ENCODE measurements around the gene IQSEC1. TPM values are rescaled to one million over a fixed set of nuclear protein-coding genes. Genes with fewer than 3 reads are reported as not detected.

The IQSEC1 gene
- total RNA-seq, 1 donor from 2014 or later: 59.7 TPM

DNA sequence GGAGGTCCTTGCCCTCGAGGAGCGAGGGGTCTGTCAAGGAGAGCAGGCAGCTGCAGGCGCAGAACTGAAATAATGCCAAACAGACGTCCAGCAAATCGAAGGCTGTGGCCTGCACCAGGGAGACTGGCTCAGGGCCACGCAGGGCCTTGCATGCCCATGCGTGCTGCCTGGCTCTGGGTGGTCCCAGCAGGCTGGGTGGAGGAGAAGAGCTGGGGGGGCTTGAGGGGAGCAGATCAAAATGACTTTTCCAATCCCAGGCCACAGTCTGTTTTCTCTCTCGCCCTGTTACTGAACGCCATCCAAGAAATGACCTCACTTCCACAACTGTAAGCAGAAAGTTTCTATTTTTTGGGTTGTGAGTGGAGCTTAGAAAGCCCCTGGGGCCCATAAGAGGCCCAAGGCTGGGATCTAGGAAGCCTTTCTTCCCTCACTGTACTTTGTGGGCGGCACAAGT is 134.9 kb downstream of the IQSEC1 start:
- DNase-seq (ENCODE audit: low spot score): no peak
- intact Hi-C loops (cut with DNase I): no loop called here

DNA sequence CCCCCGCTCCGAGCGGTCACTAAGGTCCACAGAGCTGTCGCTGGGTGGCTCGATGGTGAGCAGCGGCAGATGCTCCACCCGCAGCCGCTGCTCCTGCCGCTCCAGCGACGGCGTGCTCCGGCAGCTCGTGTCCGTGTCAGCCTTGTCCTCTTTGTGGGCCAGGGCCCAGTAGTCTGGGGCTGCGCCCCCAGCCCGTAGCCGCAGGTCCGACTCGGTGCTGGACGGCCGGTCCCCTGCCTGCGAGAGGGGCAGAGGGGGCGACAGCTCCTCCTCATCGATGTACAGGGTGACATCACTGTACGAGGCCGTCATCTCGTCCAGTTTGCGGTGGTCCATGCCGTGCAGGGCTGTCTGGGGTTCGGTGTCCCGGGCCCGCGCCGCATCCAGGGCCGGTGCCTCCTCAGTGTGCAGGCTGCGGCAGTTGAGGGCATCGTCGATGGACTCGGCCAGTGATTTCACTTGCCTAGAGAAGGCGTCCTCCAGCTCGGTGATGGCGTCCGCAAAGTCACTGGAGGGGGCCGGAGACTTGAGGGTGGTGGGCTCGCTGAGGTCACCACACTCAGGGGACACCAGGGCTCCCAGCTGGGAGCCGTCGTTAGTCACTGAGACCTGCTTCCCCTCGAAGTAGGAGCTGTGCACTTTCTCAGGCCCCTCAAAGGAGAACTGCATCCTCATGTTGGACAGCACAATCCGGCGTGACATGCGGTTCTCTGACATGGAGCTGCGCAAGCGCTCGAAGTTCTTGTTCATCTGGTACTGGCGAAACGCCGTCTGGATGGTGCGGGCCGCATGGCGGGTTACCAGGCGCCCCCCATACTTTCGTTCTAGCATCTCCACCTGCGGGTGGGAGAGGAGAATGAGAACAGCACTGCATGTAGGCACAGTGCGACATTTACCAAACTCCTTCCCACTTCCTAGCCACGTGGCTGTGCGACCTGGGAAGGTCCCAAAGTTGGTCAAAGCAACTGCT is 137.1 kb downstream of the IQSEC1 start:
- DNase-seq (ENCODE audit: low spot score): no peak
- intact Hi-C loops (cut with DNase I): loop anchor here (2.0 kb wide), 1 partner anchor 31 kb away; no protein-coding TSS in a partner anchor

DNA sequence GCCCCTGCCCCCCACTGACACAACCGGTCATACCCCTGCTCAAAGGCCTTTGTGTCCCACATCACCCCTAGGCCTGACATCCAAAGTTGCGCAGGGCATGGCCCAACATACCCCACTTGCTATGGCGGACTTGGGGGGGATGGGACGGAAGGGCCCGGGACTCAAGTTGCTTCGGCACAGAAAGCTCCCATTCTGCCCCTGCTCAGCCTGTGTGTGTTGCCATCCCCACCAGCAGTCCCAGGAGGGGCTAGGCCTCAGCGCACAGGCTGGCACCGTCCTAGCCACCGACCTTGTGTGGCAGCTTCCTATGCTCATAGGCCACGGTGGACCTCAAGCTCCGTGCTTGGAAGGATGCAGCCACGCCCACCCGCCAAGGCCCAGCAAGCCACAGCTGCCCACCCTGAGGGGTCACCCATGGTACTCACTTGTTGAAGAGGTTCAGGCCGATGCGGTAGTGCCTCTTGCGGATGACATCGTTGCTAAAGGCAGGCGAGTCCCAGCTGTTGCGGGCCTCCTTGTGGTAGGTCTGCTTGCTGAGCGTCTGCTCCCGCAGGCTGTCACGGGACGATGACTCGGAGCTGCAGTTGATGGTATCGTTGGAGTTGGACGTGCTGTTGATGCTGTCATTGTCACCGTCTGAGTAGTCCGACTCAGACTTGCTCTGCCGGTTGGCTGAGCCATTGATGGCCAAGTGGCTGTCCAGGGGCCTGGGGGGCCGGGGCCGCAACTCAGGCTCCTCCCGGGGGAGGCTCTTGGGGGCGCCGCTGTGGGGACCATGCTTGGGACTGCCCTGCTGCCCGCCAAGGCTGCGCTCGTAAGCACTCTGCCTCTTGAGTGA is 138.0 kb downstream of the IQSEC1 start:
- no peak for DNase-seq (ENCODE audit: low spot score)
- intact Hi-C loops (cut with DNase I): loop anchor here (2.0 kb wide), 1 partner anchor 32 kb away; no protein-coding TSS in a partner anchor

- intact Hi-C loops (cut with DNase I): loop anchor here (2.0 kb wide), 1 partner anchor 32 kb away; no protein-coding TSS in a partner anchor
- DNase-seq (ENCODE audit: low spot score): peak; percentile 83
Observed at GRCh38 chr3:12934431-12934830, 138.8 kb downstream of the IQSEC1 start.

- no peak for DNase-seq (ENCODE audit: low spot score)
- intact Hi-C loops (cut with DNase I): loop anchor here (2.0 kb wide), 1 partner anchor 33 kb away; no protein-coding TSS in a partner anchor
Observed at GRCh38 chr3:12933901-12934300, 139.3 kb downstream of the IQSEC1 start.

DNA sequence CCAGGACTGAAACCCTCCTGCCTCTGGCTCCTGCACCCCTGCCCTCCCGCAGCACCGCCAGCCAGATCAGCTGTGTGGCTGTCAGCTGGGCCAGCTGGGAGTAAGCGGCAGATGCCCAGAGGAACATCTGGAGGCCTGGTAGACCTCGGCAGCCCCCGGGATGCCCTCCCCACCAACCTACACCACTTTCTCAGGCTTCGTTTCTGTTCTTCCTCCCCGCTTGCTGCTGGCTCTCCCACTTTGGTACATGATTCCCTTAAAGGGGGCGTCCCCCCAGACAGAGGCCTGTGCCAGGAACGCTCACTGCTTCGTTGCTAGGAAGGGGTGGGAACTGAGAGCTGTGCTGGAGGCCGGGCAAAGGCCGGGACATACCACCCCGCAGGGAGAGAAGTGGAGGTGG is 140.5 kb downstream of the IQSEC1 start:
- DNase-seq (ENCODE audit: low spot score): no peak
- intact Hi-C loops (cut with DNase I): no loop called here

DNA sequence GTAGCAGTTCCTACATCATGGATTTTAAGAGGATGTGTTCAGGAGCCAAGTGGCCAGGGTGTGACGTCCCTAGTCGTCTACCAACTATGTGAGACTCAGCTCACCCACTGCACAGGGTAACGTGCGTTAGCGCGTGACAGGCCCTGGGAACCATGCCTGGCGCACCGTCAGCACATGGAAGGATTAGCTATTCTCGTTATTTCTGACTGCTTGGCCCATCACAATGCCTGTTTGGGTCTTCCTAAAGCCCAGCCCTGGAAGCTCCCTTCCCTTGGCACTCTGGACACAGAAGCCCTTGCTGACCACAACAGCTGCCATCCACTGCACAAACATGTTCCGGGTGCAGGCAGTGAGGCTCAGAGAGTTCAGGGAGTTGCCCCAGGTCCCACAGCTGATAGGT is 140.9 kb downstream of the IQSEC1 start:
- peak; percentile 84 for DNase-seq (ENCODE audit: low spot score)
- intact Hi-C loops (cut with DNase I): no loop called here

- peak; percentile 88 for DNase-seq (ENCODE audit: low spot score)
Observed at GRCh38 chr3:12931273-12931905, 141.8 kb downstream of the IQSEC1 start.

DNA sequence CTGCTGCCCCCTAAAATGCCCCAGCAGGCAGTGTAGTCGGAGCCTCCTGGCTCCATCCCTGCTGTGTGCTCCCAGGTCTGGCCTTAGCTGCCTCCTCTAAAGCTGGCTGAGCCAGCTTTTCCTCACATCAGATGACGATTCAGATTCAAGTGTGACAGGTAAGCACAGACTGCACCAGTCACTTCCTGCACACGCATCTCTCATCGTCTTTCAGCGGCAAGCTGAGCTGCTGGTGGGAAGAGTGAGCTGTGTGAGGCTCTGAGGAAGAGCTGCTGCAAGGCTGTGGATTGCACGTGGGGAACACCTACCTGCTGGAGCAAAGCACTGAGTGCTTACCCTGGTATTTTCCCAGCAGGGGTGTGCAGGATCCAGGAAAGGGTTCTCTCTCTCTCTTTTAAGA is 143.4 kb downstream of the IQSEC1 start:
- intact Hi-C loops (cut with DNase I): no loop called here
- DNase-seq (ENCODE audit: low spot score): no peak

More at GRCh38 chr3:12931273-12931905, 141.8 kb downstream of the IQSEC1 start:
- intact Hi-C loops (cut with DNase I): loop anchor here (1.0 kb wide), 1 partner anchor 43 kb away; no protein-coding TSS in a partner anchor

- no peak for DNase-seq (ENCODE audit: low spot score)
- intact Hi-C loops (cut with DNase I): no loop called here
Observed at GRCh38 chr3:12926660-12927059, 146.6 kb downstream of the IQSEC1 start.

- intact Hi-C loops (cut with DNase I): no loop called here
- DNase-seq (ENCODE audit: low spot score): no peak
Observed at GRCh38 chr3:12925648-12926047, 147.6 kb downstream of the IQSEC1 start.

GRCh38 chr3:12924437-12924836 is 148.8 kb downstream of the IQSEC1 start:
- intact Hi-C loops (cut with DNase I): no loop called here
- no peak for DNase-seq (ENCODE audit: low spot score)

- intact Hi-C loops (cut with DNase I): no loop called here
- no peak for DNase-seq (ENCODE audit: low spot score)
Observed at GRCh38 chr3:12922881-12923431, 150.3 kb downstream of the IQSEC1 start.

GRCh38 chr3:12922306-12922705 is 150.9 kb downstream of the IQSEC1 start:
- intact Hi-C loops (cut with DNase I): no loop called here
- DNase-seq (ENCODE audit: low spot score): no peak

DNA sequence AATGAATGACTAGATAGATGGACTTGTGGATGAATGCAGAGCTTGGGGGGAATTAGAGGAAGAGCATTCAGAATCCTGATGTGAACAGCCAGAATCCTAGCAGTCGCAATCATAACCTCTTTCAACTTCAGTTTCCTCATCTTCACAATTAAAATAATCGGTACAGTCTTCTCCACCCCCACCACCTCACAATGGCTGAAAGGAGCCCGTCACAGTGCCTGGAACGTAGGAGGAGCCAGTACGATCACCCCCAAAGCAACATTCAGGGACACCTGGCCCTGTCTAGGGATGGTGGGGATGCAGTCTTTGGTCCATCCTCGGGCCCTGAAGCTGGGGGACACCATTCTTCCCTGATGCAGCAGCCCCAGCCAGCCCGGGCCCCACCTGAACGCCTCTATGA is 151.5 kb downstream of the IQSEC1 start:
- intact Hi-C loops (cut with DNase I): no loop called here
- no peak for DNase-seq (ENCODE audit: low spot score)

GRCh38 chr3:12920967-12921366 is 152.3 kb downstream of the IQSEC1 start:
- intact Hi-C loops (cut with DNase I): no loop called here
- DNase-seq (ENCODE audit: low spot score): no peak

- no peak for DNase-seq (ENCODE audit: low spot score)
- intact Hi-C loops (cut with DNase I): no loop called here
Observed at GRCh38 chr3:12919205-12919604, 154.0 kb downstream of the IQSEC1 start.

DNA sequence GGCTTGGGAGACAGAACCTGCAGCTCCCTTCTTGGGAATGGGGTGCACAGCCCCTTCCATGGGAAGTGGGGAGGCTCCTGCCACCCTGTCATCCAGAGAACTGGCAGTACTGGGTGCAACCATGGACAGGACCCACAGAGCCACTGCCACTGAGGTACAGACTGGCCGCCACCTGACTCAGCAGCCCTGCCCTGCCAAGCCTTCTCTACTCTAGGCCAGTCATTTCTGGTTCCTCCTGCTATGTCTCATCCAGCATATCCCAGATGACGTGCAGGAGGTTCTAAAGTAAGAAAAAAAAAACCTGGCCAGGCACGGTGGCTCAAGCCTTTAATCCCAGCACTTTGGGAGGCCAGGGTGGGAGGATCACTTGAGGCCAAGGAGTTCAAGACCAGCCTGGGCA is 155.0 kb downstream of the IQSEC1 start:
- intact Hi-C loops (cut with DNase I): no loop called here

GRCh38 chr3:12916159-12916558 is 157.1 kb downstream of the IQSEC1 start:
- intact Hi-C loops (cut with DNase I): no loop called here

More for the DNA sequence above, 155.0 kb downstream of the IQSEC1 start:
- no peak for DNase-seq (ENCODE audit: low spot score)

More at GRCh38 chr3:12916159-12916558, 157.1 kb downstream of the IQSEC1 start:
- no peak for DNase-seq (ENCODE audit: low spot score)

All from cardiac septum (tissue), 1 donor.